ENCODE results near the gene MTCL3.

GRCh38 chr6:127518710-127519468 is at the start of gene MTCL3:
- no peak for TF ChIP-seq POLR2A (IDR thresholded peaks at IDR 0.05)
- TF ChIP-seq, protein P1, sequence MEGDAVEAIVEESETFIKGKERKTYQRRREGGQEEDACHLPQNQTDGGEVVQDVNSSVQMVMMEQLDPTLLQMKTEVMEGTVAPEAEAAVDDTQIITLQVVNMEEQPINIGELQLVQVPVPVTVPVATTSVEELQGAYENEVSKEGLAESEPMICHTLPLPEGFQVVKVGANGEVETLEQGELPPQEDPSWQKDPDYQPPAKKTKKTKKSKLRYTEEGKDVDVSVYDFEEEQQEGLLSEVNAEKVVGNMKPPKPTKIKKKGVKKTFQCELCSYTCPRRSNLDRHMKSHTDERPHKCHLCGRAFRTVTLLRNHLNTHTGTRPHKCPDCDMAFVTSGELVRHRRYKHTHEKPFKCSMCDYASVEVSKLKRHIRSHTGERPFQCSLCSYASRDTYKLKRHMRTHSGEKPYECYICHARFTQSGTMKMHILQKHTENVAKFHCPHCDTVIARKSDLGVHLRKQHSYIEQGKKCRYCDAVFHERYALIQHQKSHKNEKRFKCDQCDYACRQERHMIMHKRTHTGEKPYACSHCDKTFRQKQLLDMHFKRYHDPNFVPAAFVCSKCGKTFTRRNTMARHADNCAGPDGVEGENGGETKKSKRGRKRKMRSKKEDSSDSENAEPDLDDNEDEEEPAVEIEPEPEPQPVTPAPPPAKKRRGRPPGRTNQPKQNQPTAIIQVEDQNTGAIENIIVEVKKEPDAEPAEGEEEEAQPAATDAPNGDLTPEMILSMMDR (IDR thresholded peaks at IDR 0.05): no peak
- no peak for TF ChIP-seq POLR2AphosphoS5 (IDR thresholded peaks at IDR 0.05)

All from breast epithelium (tissue), 3 donors.